H9 (cell line): Measurements from ENCODE around the gene SAA1. TPM values are rescaled to one million over a fixed set of nuclear protein-coding genes. Genes with fewer than 3 reads are reported as not detected.

Source experiments
- DNase-seq: peaks from one replicate; pipeline ENCODE4 v3.0.0-alpha.2; 2017
- H2AFZ ChIP-seq: one replicate; pipeline ENCODE4 v1.6.1; 2013; ENCODE audit warnings: mild to moderate bottlenecking, low read length, control low read depth, moderate library complexity
- H2AK5ac ChIP-seq: 2 replicates; pipeline ENCODE4 v1.6.1; 2013; ENCODE audit warnings: low read length, control low read depth, mixed read lengths; ENCODE audit not compliant: insufficient read length
- H2BK120ac ChIP-seq: one replicate; pipeline ENCODE4 v1.6.1; 2013; ENCODE audit warnings: low read depth, mild to moderate bottlenecking, low read length, control low read depth, inconsistent platforms; ENCODE audit not compliant: poor library complexity, severe bottlenecking
- H2BK12ac ChIP-seq: 2 replicates; pipeline ENCODE4 v1.6.1; 2013; ENCODE audit warnings: low read length, control low read depth, mixed read lengths, low read depth; ENCODE audit not compliant: insufficient read length
- H2BK15ac ChIP-seq: 2 replicates; pipeline ENCODE4 v1.6.1; 2013; ENCODE audit warnings: low read depth, low read length, control low read depth
- H2BK20ac ChIP-seq: one replicate; pipeline ENCODE4 v1.6.1; 2013; ENCODE audit warnings: low read depth, mild to moderate bottlenecking, low read length, control low read depth, inconsistent platforms; ENCODE audit not compliant: poor library complexity, severe bottlenecking
- H2BK5ac ChIP-seq: 2 replicates; pipeline ENCODE4 v1.6.1; 2013; ENCODE audit warnings: low read length, control low read depth, mixed read lengths; ENCODE audit not compliant: insufficient read length
- H3K14ac ChIP-seq: 2 replicates; pipeline ENCODE4 v1.6.1; 2013; ENCODE audit warnings: low read length, control low read depth; ENCODE audit not compliant: insufficient read depth
- H3K18ac ChIP-seq: 2 replicates; pipeline ENCODE4 v1.6.1; 2013; ENCODE audit warnings: low read depth, mild to moderate bottlenecking, mixed read lengths, low read length, control low read depth; ENCODE audit not compliant: insufficient read length
- H3K23ac ChIP-seq: 2 replicates; pipeline ENCODE4 v1.6.1; 2013; ENCODE audit warnings: low read length, control low read depth, mixed read lengths, low read depth; ENCODE audit not compliant: insufficient read length
- H3K23me2 ChIP-seq: 2 replicates; pipeline ENCODE4 v1.6.1; 2013; ENCODE audit warnings: low read depth, mild to moderate bottlenecking, mixed read lengths, low read length, control low read depth; ENCODE audit not compliant: insufficient read length, poor library complexity, severe bottlenecking
- H3K27ac ChIP-seq: 2 replicates; pipeline ENCODE4 v1.5.1; 2013; ENCODE audit warnings: low read length, control low read depth, mixed read lengths, low read depth; ENCODE audit not compliant: insufficient read length
- H3K27me3 ChIP-seq: 2 replicates; pipeline ENCODE4 v1.6.1; 2013; ENCODE audit warnings: low read length, control low read depth, inconsistent platforms; ENCODE audit not compliant: insufficient read depth
- H3K4ac ChIP-seq: 2 replicates; pipeline ENCODE4 v1.6.1; 2013; ENCODE audit warnings: low read depth, mild to moderate bottlenecking, control low read depth, inconsistent platforms, low read length, moderate library complexity
- H3K4me1 ChIP-seq: 2 replicates; pipeline ENCODE4 v1.6.1; 2013; ENCODE audit warnings: low read length, control low read depth, inconsistent platforms; ENCODE audit not compliant: insufficient read depth
- H3K4me2 ChIP-seq: 2 replicates; pipeline ENCODE4 v1.6.1; 2013; ENCODE audit warnings: low read length, control low read depth, mixed read lengths; ENCODE audit not compliant: insufficient read length, insufficient read depth
- H3K56ac ChIP-seq: 2 replicates; pipeline ENCODE4 v1.6.1; 2013; ENCODE audit warnings: low read depth, mild to moderate bottlenecking, mixed read lengths, low read length, control low read depth; ENCODE audit not compliant: insufficient read length
- H3K79me1 ChIP-seq: 2 replicates; pipeline ENCODE4 v1.6.1; 2013; ENCODE audit warnings: low read depth, mild to moderate bottlenecking, moderate library complexity, low read length, control low read depth, inconsistent platforms; ENCODE audit not compliant: insufficient read depth, poor library complexity, severe bottlenecking
- H3K79me2 ChIP-seq: 2 replicates; pipeline ENCODE4 v1.6.1; 2013; ENCODE audit warnings: low read length, control low read depth, inconsistent platforms; ENCODE audit not compliant: insufficient read depth
- H3K9ac ChIP-seq: 2 replicates; pipeline ENCODE4 v1.6.1; 2013; ENCODE audit warnings: low read length, control low read depth, mixed read lengths; ENCODE audit not compliant: insufficient read length; ENCODE audit errors: extremely low read depth
- H3K9me3 ChIP-seq: one replicate; pipeline ENCODE4 v1.6.1; 2013; ENCODE audit warnings: low read depth, low read length, inconsistent platforms; ENCODE audit not compliant: control insufficient read depth
- H3T11ph ChIP-seq: one replicate; pipeline ENCODE4 v1.6.1; 2013; ENCODE audit warnings: mild to moderate bottlenecking, low read length, control low read depth, inconsistent platforms
- H4K20me1 ChIP-seq: one replicate; pipeline ENCODE4 v1.6.1; 2013; ENCODE audit not compliant: control insufficient read depth, insufficient read length, insufficient read depth
- H4K5ac ChIP-seq: 2 replicates; pipeline ENCODE4 v1.6.1; 2013; ENCODE audit warnings: low read depth, mild to moderate bottlenecking, mixed read lengths, low read length, control low read depth; ENCODE audit not compliant: insufficient read length
- H4K8ac ChIP-seq: replicated peaks from 2 replicates; pipeline ENCODE4 v1.6.1; 2013; ENCODE audit warnings: low read length, control low read depth, mixed read lengths, low read depth; ENCODE audit not compliant: insufficient read length
- H4K91ac ChIP-seq: 2 replicates; pipeline ENCODE4 v1.6.1; 2013; ENCODE audit warnings: low read depth, mild to moderate bottlenecking, moderate library complexity, mixed read lengths, low read length, control low read depth; ENCODE audit not compliant: insufficient read length
- H3K27ac Mint-ChIP-seq, 3 experiments: 2 replicates in 2 of 3; 3 replicates in 1 of 3; pipeline ENCODE4 v1.8.0; 2020 to 2021; ENCODE audit warnings: mixed read lengths in 3 of 3, mild to moderate bottlenecking in 1 of 3, moderate library complexity in 1 of 3
- H3K27me3 Mint-ChIP-seq: 2 replicates; pipeline ENCODE4 v1.8.0; 2021; ENCODE audit warnings: low read depth, mild to moderate bottlenecking, moderate library complexity, mixed read lengths
- H3K36me3 Mint-ChIP-seq, 3 experiments: 2 replicates in 2 of 3; 3 replicates in 1 of 3; pipeline ENCODE4 v1.8.0; 2020 to 2021; ENCODE audit warnings: low read depth in 3 of 3, mixed read lengths in 3 of 3; ENCODE audit not compliant: insufficient read depth in 1 of 3
- H3K4me1 Mint-ChIP-seq, 2 experiments: 2 replicates each; pipeline ENCODE4 v1.8.0; 2020; ENCODE audit warnings: mixed read lengths in 2 of 2
- H3K4me3 Mint-ChIP-seq, 2 experiments: 2 replicates in 1 of 2; 3 replicates in 1 of 2; pipeline ENCODE4 v1.8.0; 2020 to 2021; ENCODE audit warnings: mild to moderate bottlenecking in 2 of 2, mixed read lengths in 2 of 2, moderate library complexity in 1 of 2
- H3K9me3 Mint-ChIP-seq, 2 experiments: 2 replicates in 1 of 2; 3 replicates in 1 of 2; pipeline ENCODE4 v1.8.0; 2020; ENCODE audit warnings: mild to moderate bottlenecking in 2 of 2, mixed read lengths in 2 of 2, moderate library complexity in 1 of 2
- CTCF ChIP-seq: fragments of 200-600 bp; sonication (generic); conservative IDR thresholded peaks from 3 replicates; pipeline ENCODE4 v1.8.0; 2021; ENCODE audit warnings: antibody characterized with exemption, mild to moderate bottlenecking
- WGBS: extraction: QIAGEN DNeasy Blood & Tissue Kit; methylation state at CpG from one replicate; pipeline ENCODE4 v1.1.7; 2013; ENCODE audit warnings: missing lambda C conversion rate, low lambda C conversion rate, mixed read lengths; ENCODE audit not compliant: insufficient read length; ENCODE audit errors: extremely low coverage; 5-methylcytosine and 5-hydroxymethylcytosine counted together
- total RNA-seq: library from RNA; stranded (reverse); gene quantifications from 2 replicates; pipeline ENCODE4 v1.2.1, GENCODE V29; 2021

The SAA1 gene
- total RNA-seq, 1 experiment from 2014 or later = not detected

GRCh38 chr11:18221274-18221876 is 44.7 kb upstream of the SAA1 start:
- Histone ChIP-seq H2BK120ac (no peak overlapping the region), H3K9ac (no peak overlapping the region), H3K18ac (no peak overlapping the region), H4K20me1 (no peaks in the 10 kb centered on the region), H2BK15ac (no peak overlapping the region), H2BK5ac (no peak overlapping the region), H3K23me2 (no peaks in the 10 kb centered on the region), H3K9me3 (no peaks in the 10 kb centered on the region), H3K27ac (no peak overlapping the region), H3K23ac (no peak overlapping the region), H3K27me3 (no peaks in the 10 kb centered on the region), H3T11ph (no peak overlapping the region), H2AFZ (no peak overlapping the region), H3K4me1 (no peaks in the 10 kb centered on the region), H2AK5ac (no peak overlapping the region), H3K4me2 (no peak overlapping the region), H3K14ac (no peak overlapping the region; the same call in 1 of the 2 replicates), H3K79me1 (no peaks in the 10 kb centered on the region), H3K79me2 (no peaks in the 10 kb centered on the region), H3K4ac (no peak overlapping the region), H2BK20ac (no peak overlapping the region), H3K56ac (no peak overlapping the region), H2BK12ac (no peak overlapping the region), H4K8ac (no peak overlapping the region), H4K91ac (no peak overlapping the region), H4K5ac (no peak overlapping the region)
- H3K36me3 Mint-ChIP-seq = no peaks in the 10 kb centered on the region
- no CpG with 5 or more reads among the region's 5 CpGs for WGBS
- H3K27me3 Mint-ChIP-seq = peaks cover 6% of the 10 kb centered on the region
- no peak for DNase-seq
- peaks cover 0 to 5% of the 10 kb centered on the region in 2 experiments; a peak in 1 of 5 replicates for H3K9me3 Mint-ChIP-seq
- no peak for TF ChIP-seq CTCF
- H3K4me3 Mint-ChIP-seq = no peak overlapping the region; a peak in 1 of 5 replicates
- H3K27ac Mint-ChIP-seq = no peak overlapping the region
- H3K4me1 Mint-ChIP-seq = no peaks in the 10 kb centered on the region
